ENCODE data around the gene COMMD1.
"Not testable (repeated sequence)": the region's sequence is repeated elsewhere in the genome, so short reads cannot be mapped to it uniquely, and the experiment has no call there.

Gene COMMD1

GRCh38 chr2:62142054-62142453, 236.6 kb downstream of the COMMD1 start:
- DNase-seq (ENCODE audit: low read depth): no peak

DNA sequence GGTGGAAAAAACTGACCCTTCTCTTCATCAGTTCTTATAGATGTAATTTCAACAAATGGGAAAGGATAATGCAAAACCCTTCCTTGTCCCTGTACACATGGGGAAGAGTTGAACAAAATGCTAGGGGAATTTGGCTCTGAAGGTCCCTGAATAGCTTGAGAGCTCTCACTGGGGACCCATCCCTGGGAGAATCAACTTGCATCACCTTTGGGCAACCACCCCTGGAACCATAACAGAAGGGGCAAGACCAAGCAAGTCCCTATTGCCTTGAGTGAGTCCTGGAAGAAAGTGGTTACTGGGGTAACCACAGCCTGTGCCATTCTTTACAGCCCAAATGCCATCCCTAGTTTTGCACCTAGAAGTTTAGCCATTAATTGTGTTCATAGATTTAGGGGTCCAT, 238.2 kb downstream of the COMMD1 start:
- no peak for DNase-seq (ENCODE audit: low read depth)

DNA sequence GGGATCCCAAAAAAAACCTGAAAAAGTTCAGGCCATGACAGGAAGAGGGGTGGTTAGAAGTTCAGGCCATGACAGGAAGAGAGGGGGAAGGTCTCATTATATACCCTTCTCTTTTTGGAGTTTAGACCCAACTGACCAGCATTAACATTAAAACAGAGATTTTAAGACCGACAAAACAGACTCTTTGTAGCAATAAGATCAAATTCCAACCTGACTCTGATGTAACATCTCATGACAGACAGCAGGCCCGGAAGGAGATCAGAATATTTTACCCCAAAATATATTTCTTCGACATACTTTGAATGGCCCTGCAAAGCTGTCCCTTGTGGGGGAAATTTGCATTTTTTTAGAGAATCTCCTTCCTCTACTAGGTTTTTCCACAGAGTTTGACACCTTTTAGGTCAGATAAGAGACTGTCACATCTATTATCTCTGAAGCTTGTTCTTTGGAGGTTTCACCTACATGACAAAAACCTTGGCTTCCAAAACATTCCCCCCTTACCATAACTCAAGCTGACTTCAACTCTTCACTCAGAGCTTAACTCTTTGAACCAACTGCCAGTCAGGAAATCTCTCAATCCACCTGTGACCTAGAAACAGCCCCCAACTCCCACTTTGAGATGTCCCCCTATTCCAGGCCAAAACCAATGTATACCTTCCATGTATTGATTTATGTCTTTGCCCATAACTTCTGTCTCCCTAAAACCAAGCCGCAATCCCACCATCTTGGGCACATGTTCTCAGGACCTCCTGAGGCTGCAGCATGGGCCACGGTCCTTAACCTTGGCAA, 239.4 kb downstream of the COMMD1 start:
- DNase-seq (ENCODE audit: low read depth): no peak

GRCh38 chr2:62145478-62146100, 240.1 kb downstream of the COMMD1 start:
- DNase-seq (ENCODE audit: low read depth): no peak

DNA sequence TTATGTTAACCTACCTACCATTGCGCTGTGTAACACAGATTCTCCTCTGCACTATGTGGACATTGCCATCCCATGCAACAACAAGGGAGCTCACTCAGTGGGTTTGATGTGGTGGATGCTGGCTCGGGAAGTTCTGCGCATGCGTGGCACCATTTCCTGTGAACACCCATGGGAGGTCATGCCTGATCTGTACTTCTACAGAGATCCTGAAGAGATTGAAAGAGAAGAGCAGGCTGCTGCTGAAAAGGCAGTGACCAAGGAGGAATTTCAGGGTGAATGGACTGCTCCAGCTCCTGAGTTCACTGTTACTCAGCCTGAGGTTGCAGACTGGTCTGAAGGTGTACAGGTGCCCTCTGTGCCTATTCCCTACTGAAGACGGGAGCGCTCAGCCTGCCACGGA, 241.3 kb downstream of the COMMD1 start:
- not testable (repeated sequence) for DNase-seq (ENCODE audit: low read depth)

DNA sequence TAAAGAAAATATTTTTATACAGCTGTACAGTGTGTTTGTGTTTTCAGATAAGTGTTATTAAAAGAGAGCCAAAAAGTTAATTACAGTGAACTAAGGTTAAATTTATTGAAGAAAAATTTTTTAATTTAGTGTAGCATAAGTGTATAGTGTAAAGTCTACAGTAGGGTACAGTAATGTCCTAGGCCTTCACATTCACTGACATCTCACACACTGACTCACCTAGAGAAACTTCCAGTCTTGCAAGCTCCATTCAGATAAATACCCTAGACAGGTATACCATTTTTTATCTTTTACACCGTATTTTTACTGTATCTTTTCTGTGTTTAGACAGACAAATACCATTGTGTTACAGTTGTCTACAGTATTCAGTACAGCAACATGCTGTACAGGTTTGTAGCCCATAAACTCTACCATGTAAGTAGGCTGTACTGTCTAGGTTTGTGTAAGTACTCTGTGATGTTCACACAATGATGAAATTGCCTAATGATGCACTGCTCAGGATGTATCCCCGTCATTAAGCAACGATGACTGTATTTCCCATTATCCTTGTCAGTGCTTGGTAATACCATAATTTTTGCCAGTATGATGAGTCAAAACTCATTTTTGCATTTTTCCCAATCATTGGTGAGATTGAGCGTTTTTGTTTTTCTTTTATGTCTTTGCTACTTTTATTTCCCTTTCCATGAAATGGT, 242.3 kb downstream of the COMMD1 start:
- DNase-seq (ENCODE audit: low read depth): peak; percentile 97

GRCh38 chr2:62149708-62150107, 244.2 kb downstream of the COMMD1 start:
- DNase-seq (ENCODE audit: low read depth): peak; percentile 95

DNA sequence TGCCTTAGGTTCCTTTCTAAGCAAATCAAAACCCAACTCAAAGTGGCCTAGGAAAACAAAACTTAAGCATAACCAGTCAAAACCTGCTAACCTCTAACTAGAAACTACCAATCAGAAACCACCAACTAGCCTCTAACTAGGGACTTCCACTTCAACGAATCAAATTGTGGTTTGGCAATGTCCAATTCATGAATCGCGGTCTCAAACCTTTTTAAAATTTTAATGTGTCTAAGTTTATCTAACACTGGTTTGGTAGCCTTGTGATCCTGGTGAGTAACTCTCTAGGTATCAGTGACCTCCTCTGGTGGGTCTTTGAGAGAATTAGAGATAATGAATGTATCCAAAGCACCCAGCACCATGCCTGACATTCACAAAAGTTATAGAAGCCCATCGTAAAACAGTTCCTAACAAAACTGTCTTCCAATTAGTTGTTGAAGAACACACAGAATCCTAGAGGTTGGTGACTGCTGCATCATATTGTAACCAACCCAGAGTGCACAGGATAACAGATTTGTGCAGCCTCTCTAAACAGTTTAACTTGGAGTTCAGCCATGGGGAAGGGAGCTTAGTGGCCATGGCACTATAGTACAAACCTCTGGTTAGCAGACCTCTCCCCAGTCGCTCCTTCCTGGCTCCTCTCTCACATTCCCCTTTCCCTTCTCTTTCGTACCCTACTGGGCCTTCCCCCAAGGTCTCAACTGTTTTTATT, 245.3 kb downstream of the COMMD1 start:
- peak; percentile 36 for DNase-seq (ENCODE audit: low read depth)

DNA sequence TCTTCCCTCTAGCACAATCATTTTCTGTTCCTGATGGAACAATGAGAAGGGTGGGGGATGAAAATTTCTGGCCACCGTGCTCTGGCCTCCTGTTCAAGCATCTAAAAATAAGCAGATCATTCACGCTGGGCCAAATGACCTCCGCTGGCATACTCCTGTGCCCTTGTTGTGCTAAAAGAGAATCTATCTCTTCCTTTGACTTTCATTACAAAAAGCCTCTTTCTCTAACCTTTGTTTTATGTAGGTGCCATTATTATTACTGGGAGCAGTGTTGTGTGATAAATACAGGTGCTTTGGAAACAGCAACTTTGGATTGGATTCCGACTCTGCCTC, 245.8 kb downstream of the COMMD1 start:
- no peak for DNase-seq (ENCODE audit: low read depth)

DNA sequence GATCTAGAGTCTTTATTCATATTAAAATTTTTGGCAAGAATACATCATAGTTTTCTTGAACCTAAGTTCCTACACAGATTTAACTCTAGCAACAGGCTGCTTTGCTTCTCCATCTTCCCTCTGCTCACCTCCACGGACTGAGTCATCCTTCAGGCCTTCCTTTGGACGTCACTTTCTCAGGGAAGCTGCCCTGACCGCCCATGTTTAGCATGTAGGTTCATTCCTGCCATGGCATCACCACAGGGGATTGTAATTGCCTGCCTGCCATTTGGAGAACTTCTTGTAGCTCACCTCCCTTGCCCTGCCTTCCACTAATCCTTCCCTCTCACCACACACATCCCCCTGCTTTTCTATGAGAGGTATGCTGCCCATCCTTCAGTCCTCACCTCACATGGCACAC, 246.5 kb downstream of the COMMD1 start:
- DNase-seq (ENCODE audit: low read depth): peak; percentile 36

DNA sequence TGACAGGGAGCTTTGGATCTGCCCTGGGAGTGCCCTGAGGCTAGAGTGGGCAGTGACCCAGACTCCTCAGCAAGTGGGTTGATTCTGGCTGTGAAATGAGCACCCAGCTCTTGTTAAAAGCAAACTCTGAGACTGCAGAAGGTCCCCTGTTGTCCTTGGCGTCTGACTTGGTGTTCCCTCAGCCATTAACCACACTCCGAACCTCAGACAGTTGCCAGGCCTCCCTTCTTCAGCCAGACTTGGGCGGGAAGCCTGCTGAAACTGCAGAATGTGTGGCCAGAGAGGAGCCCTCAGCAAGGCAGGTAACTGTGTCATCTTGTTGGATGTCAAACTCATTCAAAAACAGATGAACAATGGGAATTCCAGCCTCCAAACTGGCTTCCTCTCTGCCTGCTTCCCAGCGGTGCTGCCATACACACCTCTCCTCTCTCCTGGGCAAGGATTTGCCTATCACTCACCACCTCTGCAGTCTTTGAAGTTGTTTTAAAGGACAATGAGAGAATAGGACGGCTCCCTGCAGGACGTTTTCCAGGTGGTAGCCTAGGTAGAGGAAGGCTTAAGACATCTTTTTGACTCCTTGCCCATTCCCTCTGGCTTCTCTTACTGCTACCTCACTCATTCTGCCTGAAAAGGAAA, 251.5 kb downstream of the COMMD1 start:
- DNase-seq (ENCODE audit: low read depth): no peak

DNA sequence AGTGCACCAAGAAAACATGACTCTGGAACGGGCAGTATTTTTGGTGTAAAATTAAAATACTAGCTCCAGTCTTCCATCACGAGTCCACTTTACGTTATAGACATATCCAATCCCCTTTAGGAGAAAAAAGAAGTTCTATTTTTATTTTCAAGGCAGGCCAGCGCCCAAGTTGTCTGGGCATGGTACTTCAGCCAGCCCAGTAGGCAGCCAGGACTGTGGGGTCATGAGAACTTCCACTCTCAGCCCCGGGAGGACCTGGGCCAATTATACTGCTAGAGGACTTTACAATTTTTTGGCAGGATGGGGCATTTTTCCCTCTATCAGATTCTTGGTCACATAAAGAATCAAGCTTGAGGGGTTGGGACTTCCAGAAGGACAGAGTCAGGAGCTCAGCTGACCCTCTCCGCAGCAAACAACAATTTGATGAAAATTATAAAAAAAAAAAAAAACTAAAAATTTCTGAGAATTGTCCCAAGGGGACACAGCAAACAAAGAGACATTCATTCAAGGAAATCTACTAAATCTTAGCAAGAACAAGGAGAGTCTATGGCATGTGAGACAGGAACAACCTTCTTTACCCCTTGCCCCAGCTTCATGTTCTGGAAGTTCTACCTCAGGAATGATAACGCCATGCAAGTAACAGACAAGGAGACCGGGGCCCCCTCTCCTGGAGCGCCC, 253.1 kb downstream of the COMMD1 start:
- no peak for DNase-seq (ENCODE audit: low read depth)

GRCh38 chr2:62160691-62161090, 255.2 kb downstream of the COMMD1 start:
- DNase-seq (ENCODE audit: low read depth): not testable (repeated sequence)

- DNase-seq (ENCODE audit: low read depth): peak; percentile 56
Measured at GRCh38 chr2:62163106-62163831, 257.8 kb downstream of the COMMD1 start.

DNA sequence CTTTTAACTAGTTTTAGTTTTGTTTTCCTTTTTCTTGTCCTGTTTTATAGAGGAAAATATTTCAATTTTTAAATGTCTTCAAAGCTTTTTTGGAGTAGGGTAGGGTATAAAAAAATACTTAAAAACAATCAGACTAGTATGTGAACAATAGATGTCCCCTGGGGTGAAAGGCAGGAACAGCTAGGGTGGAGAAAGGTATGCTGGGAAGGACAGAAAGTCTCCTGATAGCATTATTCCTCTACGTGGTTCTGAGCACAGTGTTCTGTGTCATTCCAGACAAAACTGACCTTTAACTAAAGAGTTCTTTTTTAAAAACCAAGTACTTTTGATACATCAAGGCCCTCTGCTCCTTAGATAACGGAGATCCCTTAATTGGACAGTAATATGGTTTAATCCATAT, 258.4 kb downstream of the COMMD1 start:
- DNase-seq (ENCODE audit: low read depth): no peak

DNA sequence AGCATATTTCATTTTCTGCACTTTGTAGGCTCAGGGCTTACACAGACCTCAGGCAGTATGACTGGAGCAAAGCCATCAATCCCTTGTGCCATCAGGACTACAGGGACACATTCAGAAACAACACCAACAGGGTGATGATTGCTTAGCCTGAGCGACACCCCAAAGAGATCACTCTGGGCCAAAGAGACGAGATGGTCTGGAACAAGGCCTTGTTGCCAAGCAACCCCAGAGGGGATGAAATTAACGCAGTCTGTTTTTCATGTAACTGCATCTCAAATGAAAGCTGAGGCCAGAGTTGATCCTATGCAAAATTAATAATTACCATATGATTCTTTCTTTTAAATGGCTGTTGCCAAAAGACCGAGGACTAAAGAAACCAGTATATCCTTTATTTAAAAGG, 270.3 kb downstream of the COMMD1 start:
- no peak for DNase-seq (ENCODE audit: low read depth)

DNA sequence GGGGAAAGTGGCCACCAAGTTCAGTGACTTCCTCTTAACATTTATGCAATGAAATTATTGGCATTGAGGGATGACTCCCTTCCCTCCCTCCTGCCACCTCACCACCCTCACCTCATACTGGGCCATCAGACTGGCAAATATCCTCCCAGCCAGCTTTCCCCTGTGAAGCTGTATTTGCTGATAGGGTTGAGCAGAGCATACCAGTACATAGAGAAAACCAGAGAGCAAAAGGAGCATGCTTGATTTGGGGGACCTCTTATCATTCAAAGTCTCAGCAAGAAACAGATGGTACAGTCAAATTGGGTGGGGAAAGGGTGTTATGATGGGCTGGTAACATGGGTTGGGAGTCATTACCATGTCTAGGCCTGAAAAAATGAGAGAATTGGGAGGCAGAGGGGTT, 271.3 kb downstream of the COMMD1 start:
- DNase-seq (ENCODE audit: low read depth): no peak

DNA sequence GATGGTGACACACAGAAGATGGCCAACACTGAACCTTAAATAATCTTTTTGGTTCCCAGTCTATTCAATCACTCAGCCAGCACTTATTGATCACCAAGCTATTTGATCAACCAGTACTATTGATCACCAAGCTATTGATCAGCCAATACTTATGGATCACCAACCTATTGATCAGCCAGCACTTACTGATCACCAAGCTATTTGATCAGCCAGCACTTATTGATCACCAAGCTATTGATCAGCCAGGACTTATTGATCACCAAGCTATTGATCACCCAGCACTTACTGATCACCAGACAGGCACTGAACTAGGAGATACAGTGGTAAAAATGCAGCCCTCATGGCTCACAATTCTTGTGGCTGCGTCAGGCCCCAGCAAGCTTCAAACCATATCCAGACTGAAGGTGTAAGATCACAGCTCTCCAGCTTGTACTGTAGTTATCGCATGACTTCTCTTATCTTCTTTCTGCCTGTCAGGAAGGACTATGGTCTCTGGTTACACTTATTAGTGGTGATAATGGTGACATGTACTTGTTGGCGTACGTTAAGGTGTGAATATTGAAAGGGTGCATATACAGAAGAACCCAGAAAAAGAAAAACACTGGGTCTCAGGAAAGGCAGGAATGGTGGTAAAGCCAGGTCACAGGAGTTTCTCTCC, 272.0 kb downstream of the COMMD1 start:
- no peak for DNase-seq (ENCODE audit: low read depth)

DNA sequence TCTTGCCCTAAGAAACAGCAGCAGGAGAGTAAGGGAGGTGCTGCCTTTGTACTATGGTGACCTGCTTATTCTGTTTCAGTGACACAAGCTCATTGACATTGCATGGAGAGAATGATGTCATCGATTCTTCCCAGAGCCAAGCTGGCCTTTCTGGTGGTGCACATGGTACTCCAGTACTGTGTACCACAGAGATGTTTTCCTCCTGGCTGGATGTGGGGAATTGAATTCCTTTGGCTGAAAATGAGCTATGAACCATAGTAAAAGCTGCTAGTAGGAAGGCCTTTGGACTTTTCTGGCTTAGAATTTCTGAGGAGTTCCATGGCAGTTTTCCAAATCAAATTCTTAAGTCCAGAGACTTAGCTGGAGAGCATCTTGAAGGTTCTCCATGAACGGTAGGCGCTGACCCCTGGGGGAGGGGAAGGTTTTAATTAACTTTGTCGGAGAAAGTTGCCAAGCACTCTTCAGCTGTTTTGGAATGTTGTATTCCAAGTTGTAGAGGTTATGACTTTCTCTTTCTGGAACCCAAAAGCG, 273.3 kb downstream of the COMMD1 start:
- DNase-seq (ENCODE audit: low read depth): no peak

DNA sequence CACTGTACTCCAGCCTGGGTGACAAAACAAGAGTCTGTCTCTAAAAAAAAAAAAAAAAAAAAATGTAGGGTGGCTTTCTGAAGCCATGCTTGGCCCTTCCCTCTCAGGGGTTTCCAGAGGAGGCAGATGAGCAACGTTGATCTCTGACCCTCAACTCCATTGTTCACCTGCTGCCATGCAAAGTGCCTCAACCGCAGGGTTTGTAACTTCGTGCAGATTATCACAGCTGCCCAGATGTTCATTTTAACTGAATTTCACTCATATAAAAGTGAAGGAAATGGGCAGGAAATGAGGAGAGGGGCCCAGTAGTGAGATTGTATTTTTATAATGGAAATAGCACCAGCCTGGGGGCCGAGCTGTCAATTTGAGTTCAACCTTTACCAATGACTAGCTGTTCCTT, 275.5 kb downstream of the COMMD1 start:
- no peak for DNase-seq (ENCODE audit: low read depth)

Data from amniotic epithelial cell (primary cell).